Bronchial epithelial cell (primary cell): ENCODE results near the gene KIF1A. TPM values are rescaled to one million over a fixed set of nuclear protein-coding genes. Genes with fewer than 3 reads are reported as not detected.
"Not testable (repeated sequence)": the region's sequence is repeated elsewhere in the genome, so short reads cannot be mapped to it uniquely, and the experiment has no call there.

Experiments
- DNase-seq: peaks from one replicate; pipeline ENCODE4 v3.0.0-alpha.2; 2010; ENCODE audit warnings: low read depth
- FAIRE-seq: peaks from 2 replicates; lab custom pipeline; 2011; peaks lifted over from hg19 to GRCh38; lab: Jason Lieb, UNC
- H3K27me3 ChIP-seq: 2 replicates; pipeline ENCODE4 v1.5.1; 2011; ENCODE audit warnings: low read length; ENCODE audit not compliant: control insufficient read depth, insufficient read depth
- H3K36me3 ChIP-seq: 2 replicates; pipeline ENCODE4 v1.5.1; 2011; ENCODE audit warnings: low read length; ENCODE audit not compliant: control insufficient read depth, insufficient read depth
- H3K4me3 ChIP-seq: 2 replicates; pipeline ENCODE4 v1.5.1; 2011; ENCODE audit warnings: mild to moderate bottlenecking, low read depth, low read length, control low read depth
- total RNA-seq: library from RNA; depleted of rRNA; stranded (reverse); fragments of >200 nt; gene quantifications from 2 replicates; pipeline ENCODE4 v1.2.1, GENCODE V29; 2014
- TF ChIP-seq, protein P1 (sequence below): IDR thresholded peaks from 2 replicates; pipeline ENCODE4 v1.5.1; 2011; ENCODE audit warnings: mild to moderate bottlenecking, moderate library complexity, low read length, control low read depth, inconsistent platforms; ENCODE audit not compliant: insufficient read depth, severe bottlenecking

KIF1A gene
- total RNA-seq, 1 donor from 2014 or later, result not detected

DNA sequence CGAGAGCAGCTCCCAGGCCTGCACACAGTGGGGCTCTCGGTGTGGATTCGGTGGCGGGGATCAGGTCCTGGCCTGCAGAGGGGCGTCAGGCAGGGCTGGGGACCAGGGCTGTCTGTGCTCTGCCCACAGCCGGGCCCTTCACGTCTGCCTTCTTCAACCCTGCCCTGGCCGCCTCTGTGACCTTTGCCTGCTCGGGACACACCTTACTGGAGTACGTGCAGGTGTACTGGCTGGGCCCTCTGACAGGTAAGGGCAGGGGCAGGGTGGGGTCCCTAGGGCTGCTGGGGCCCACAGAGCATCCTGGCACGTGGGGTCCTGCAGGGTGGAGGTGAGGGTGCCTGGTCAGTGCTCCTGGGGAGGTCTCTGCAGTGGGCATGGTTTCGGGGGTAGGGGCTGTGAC, 125.7 kb downstream of the KIF1A start:
- H3K36me3 ChIP-seq, H3K27me3 ChIP-seq, FAIRE-seq, H3K4me3 ChIP-seq, DNase-seq: not testable (repeated sequence)

DNA sequence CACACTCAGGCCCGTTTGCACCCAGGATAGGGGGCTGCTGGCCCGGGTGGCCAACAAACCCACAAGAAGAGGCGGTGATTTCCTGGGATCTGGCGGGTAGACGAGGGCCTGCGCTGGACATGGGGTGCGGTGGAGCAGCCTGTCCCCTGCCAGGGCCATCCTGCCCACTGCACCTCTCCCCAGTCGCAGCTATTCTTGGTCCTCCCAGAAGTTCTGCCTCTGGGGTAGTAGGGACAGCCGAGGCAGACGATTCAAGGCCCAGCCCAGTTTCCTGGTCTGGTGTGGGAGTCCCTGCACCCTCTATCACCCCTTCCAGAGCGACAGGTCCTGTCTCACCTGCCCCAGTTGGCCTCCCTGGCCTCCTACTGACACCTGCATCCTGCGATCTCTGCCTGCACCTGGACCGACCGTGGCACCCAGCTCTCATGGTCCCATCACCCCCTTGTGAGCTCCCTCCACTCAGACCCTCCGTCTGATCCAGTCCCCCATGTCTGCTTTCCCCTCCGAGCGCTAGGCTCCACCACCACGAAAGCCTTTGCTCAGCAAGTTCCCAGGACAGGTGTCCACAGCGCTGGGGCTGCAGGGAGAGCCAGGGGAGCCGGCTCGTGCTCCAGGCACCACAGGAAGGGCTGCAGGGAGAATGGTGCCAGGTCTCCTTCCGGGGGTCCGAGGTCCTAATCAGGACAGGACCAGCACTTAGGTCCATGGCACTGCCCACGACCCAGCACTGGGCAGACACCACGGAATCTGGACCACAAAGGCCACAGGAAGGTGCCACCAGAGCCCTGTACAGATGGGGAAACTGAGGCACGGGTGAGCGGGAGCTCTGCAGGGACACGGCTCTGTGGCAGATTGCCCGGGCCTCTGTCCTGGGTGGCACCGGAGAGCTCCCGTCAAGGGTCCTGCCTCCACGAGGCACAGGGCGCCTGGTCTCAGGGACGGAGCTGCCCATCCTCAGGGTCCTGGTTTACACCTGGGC, 127.1 kb downstream of the KIF1A start:
- H3K27me3 ChIP-seq, H3K4me3 ChIP-seq, DNase-seq, H3K36me3 ChIP-seq: not testable (repeated sequence)
- peak; percentile 97 for FAIRE-seq

DNA sequence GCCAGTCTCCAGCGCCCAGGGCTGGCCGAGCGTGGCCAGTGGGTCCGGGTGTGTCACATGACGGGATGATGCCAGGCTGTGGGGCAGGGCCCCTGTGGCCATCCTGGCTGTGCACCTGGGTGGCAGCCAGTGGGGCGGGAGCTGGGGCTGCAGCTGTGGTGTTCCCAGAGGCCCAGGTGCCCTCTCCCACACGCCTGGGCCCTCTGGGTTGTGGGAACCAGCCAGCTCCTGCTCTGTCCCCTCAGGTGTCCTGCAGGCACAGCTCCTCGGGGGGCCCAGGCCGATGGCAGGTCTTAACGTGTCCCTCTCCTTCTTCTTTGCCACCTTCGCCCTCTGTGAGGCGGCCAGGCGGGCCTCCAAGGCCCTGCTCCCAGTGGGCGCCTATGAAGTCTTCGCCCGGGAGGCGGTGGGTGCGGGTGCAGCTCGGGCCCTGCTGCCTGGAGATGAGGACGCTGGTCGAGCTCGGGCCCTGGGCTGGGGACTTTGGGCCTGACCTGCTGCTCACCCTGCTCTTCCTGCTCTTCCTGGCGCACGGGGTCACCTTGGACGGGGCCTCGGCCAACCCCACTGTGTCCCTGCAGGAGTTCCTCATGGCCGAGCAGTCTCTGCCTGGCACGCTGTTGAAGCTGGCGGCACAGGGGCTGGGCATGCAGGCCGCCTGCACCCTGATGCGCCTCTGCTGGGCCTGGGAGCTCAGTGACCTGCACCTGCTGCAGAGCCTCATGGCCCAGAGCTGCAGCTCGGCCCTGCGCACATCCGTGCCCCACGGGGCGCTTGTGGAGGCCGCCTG, 128.2 kb downstream of the KIF1A start, which contains the start of gene AQP12A:
TSS of gene AQP12A (plus strand) at position 236 of the 790 bp plus-strand sequence. CDS start at position 284, 48 bp downstream.
- not testable (repeated sequence) for H3K4me3 ChIP-seq, DNase-seq, H3K27me3 ChIP-seq, H3K36me3 ChIP-seq
- peak; percentile 50 for FAIRE-seq

DNA sequence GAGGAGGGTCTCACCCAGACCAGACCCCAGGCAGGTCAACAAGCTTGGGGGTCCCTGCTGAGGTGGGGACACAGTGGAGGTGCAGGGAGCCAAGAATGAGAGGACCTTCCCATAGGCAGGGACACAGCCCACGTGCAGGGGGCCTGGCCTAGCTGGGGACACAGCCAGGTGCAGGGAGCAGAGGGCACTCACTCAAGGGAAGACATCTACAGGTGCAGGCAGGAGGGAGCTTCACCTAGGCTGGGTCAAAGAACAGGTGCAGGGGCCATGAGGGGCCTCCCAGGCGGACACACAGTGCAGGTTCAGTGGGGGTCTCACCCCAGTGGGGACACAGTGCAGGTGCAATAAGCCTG, 129.0 kb downstream of the KIF1A start:
- not testable (repeated sequence) for H3K27me3 ChIP-seq, H3K4me3 ChIP-seq, DNase-seq, H3K36me3 ChIP-seq
- FAIRE-seq, result peak; percentile 98

DNA sequence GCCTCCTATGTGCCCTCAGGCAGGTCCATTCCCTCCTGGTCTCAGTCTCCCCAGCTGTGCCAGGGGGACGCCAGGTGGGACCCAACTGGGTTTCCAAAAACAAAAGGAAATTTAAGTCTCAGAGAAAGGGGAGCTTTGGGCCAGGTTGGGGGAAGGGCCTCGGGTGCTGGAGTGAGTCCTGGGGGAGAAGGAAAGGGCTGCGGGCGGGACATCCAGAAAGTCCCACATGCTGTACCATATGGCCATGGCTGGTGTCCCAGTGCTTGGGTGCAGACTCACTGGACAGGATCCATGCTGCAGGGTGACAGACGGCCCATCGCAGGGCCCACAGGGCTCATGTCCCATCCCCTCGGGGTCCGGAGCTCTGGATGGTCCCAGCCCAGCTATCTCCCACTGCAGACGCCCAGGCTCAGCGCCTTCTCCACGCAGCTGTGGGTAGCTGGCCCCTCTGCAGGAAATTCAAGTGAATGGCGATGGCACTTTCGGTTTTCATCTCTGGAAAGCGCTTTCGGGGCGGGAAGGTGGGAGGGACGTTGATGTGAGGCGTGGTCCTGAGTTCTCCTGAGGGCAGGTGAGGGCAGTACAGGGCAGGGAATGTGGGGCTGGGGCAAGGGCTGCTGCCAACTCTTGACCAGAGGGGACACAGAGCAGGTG, 129.5 kb downstream of the KIF1A start:
- peak; percentile 47 for FAIRE-seq
- H3K36me3 ChIP-seq, H3K4me3 ChIP-seq, DNase-seq, H3K27me3 ChIP-seq: not testable (repeated sequence)

DNA sequence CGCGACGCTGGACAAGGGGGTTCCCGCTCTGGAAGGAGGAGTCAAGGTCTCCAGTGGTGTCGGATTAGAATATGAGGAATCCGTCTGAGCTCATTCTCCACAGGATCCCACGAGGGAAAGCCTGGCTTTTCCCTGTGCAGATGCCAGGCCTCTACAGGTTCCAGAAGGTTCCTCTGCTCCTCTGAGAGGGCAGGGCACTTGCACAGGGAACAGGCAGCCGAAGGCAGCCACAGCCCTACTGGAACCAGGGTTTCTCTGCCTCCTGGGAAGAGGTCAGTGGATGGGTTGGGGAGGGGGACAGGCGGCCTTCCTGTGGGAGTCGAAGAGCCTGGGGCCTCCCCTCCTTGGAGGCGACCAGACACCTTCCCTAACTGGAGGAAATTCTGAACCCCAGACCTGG, 130.0 kb downstream of the KIF1A start:
- H3K4me3 ChIP-seq, result no peak overlapping the region
- no peak for DNase-seq
- H3K27me3 ChIP-seq, result no peaks in the 10 kb centered on the region
- FAIRE-seq, result no peak
- H3K36me3 ChIP-seq, result no peaks in the 10 kb centered on the region
- TF ChIP-seq, protein P1, sequence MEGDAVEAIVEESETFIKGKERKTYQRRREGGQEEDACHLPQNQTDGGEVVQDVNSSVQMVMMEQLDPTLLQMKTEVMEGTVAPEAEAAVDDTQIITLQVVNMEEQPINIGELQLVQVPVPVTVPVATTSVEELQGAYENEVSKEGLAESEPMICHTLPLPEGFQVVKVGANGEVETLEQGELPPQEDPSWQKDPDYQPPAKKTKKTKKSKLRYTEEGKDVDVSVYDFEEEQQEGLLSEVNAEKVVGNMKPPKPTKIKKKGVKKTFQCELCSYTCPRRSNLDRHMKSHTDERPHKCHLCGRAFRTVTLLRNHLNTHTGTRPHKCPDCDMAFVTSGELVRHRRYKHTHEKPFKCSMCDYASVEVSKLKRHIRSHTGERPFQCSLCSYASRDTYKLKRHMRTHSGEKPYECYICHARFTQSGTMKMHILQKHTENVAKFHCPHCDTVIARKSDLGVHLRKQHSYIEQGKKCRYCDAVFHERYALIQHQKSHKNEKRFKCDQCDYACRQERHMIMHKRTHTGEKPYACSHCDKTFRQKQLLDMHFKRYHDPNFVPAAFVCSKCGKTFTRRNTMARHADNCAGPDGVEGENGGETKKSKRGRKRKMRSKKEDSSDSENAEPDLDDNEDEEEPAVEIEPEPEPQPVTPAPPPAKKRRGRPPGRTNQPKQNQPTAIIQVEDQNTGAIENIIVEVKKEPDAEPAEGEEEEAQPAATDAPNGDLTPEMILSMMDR, result no peak

DNA sequence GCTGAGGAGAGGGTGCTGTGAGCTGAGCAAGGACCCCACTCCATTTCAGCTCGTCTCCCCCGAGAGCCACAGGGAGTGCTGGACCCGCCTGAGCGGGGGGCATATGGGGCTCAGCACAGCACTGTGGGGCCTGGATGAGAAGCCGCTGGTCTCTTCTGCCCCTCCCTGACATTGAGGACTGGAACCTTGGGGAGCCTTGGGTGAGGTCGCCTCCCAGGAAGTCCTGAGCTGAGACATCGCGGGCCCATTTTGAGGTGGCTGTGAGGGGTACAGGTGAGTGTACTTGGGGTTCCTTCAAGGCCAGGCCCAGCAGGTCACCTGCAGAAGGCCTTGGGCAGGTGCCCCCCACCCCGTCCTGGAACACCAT, 131.5 kb downstream of the KIF1A start:
- Histone ChIP-seq H3K27me3 (no peaks in the 10 kb centered on the region), H3K36me3 (no peaks in the 10 kb centered on the region), H3K4me3 (no peak overlapping the region)
- no peak for FAIRE-seq
- TF ChIP-seq, protein P1, result no peak
- DNase-seq, result no peak
